ENCODE measurements around the gene CREB3L2. TPM values are rescaled to one million over a fixed set of nuclear protein-coding genes. Genes with fewer than 3 reads are reported as not detected.

The CREB3L2 gene
- total RNA-seq, 1 experiment from 2014 or later = 49.8 TPM

DNA sequence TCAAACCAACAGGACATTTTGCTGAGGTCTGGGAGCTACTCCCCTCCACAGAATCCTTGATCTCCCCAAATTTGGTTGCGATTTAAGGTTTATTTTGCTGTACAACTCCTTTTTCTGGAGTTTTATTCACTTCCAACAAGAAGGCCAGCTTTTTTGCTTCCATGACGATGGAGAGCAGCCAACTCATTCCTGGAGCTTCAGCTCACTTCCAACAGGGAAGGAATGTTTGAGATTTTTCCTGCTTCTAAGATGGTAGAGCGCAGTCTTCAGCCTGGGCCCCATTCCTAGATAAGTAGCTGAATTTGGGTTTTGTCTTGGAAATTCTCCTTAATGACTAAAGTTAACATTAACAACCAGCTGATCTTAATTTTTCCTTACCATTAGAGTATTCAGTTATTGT is 30.9 kb upstream of the CREB3L2 start:
- no peak for DNase-seq (ENCODE audit: low read depth, low spot score)
- Histone ChIP-seq H3K9me3 (ENCODE audit: control insufficient read depth in 1 of 2, insufficient read depth in 1 of 2, low read depth in 1 of 2, low read length in 2 of 2) (no peaks in the 10 kb centered on the region; a peak in 1 of 4 replicates), H3K27ac (ENCODE audit: low read depth, low read length) (no peak overlapping the region), H3K79me2 (ENCODE audit: insufficient read depth, low read length) (no peaks in the 10 kb centered on the region), H3K9ac (ENCODE audit: low read length) (no peak overlapping the region), H2AFZ (ENCODE audit: low read depth, low read length, poor library complexity, severe bottlenecking) (no peak overlapping the region), H3K9me2 (ENCODE audit: insufficient read depth) (no peaks in the 10 kb centered on the region), H4K20me1 (ENCODE audit: insufficient read depth) (no peaks in the 10 kb centered on the region), H3K27me3 (ENCODE audit: insufficient read depth, low read length) (no peaks in the 10 kb centered on the region), H3K4me1 (ENCODE audit: control insufficient read depth in 1 of 2, insufficient read depth in 2 of 2, low read length in 2 of 2) (no peaks in the 10 kb centered on the region), H3K4me2 (ENCODE audit: low read length) (no peak overlapping the region), H3K36me3 (ENCODE audit: control insufficient read depth in 1 of 2, insufficient read depth in 2 of 2, low read length in 2 of 2) (no peaks in the 10 kb centered on the region), H3K4me3 (replicated peaks in 1 of 2; ENCODE audit: low read depth in 1 of 2, low read length in 2 of 2) (no peak overlapping the region)
- no TSS peak for BruUV-seq (replicated peaks)
- CTCF ChIA-PET = no interaction called here
- RAD21 ChIA-PET (ENCODE audit: low non-redundant PET in 1 of 2, low total read pairs in 2 of 2, uncharacterized antibody in 2 of 2, unreplicated experiment in 2 of 2) = no interaction called here
- intact Hi-C loops (cut with micrococcal nuclease) = no loop called here
- TF ChIP-seq ZBTB33 (IDR thresholded peaks at IDR 0.05; ENCODE audit: extremely low read depth, insufficient replicate concordance, low read length) (no peak), TCF7L2 (IDR thresholded peaks at IDR 0.05; ENCODE audit: borderline replicate concordance, extremely low read depth, insufficient read depth, insufficient read length) (no peak), JUND (IDR thresholded peaks at IDR 0.05) (no peak), SRF (IDR thresholded peaks at IDR 0.05; ENCODE audit: low read depth) (no peak), SIN3A (IDR thresholded peaks at IDR 0.05; ENCODE audit: low read depth) (no peak), SP1 (IDR thresholded peaks at IDR 0.05; ENCODE audit: low read depth) (no peak), EZH2phosphoT487 (IDR thresholded peaks at IDR 0.05; ENCODE audit: borderline replicate concordance) (no peak), CBX3 (IDR thresholded peaks at IDR 0.05; ENCODE audit: low read depth) (no peak), ZNF274 (IDR thresholded peaks at IDR 0.05; ENCODE audit: low read depth, low read length) (no peak), POLR2A (IDR thresholded peaks at IDR 0.05; ENCODE audit: borderline replicate concordance, extremely low read depth, insufficient read depth, insufficient read length) (no peak), FOSL1 (IDR thresholded peaks at IDR 0.05; ENCODE audit: low read depth) (no peak), MAX (IDR thresholded peaks at IDR 0.05) (no peak), ELF1 (IDR thresholded peaks at IDR 0.05; ENCODE audit: borderline replicate concordance, low read depth) (no peak)
- POLR2A ChIA-PET = no interaction called here
- ATAC-seq = no peak

Data from HCT116 (cell line).